ENCODE results near the gene STON1. TPM values are rescaled to one million over a fixed set of nuclear protein-coding genes. Genes with fewer than 3 reads are reported as not detected.

The STON1 gene
- total and polyA plus RNA-seq, 4 donors: 0.90 to 3.8 (median 1.2) TPM

GRCh38 chr2:48566592-48567310 is 36.8 kb downstream of the STON1 start:
- Histone ChIP-seq H3K27me3 (ENCODE audit: control insufficient read depth in 4 of 4, insufficient read depth in 4 of 4, low read length in 3 of 4) (no peaks in the 10 kb centered on the region), H3K9ac (ENCODE audit: low read depth in 1 of 2, low read length in 2 of 2) (no peak overlapping the region), H3K9me3 (ENCODE audit: control insufficient read depth in 4 of 4, low read length in 3 of 4) (no peaks in the 10 kb centered on the region), H3K36me3 (ENCODE audit: control insufficient read depth in 4 of 4, insufficient read depth in 3 of 4, low read depth in 1 of 4, low read length in 3 of 4) (no peaks in the 10 kb centered on the region), H3K4me3 (ENCODE audit: low read depth in 1 of 3, low read length in 3 of 3) (no peak overlapping the region), H3K27ac (ENCODE audit: low read depth in 1 of 2, low read length in 2 of 2) (no peak overlapping the region), H3K4me1 (ENCODE audit: control insufficient read depth in 4 of 4, insufficient read depth in 4 of 4, low read length in 3 of 4) (no peaks in the 10 kb centered on the region)
- DNase-seq (ENCODE audit: low spot score): no peak
- WGBS: 36% methylated on average over 7 of the region's 7 CpGs
- TF ChIP-seq RAD21 (IDR thresholded peaks at IDR 0.05): peak; percentile 8 to 35
- no peak for TF ChIP-seq MAX (IDR thresholded peaks at IDR 0.05)

GRCh38 chr2:48567671-48568070 is 37.7 kb downstream of the STON1 start:
- Histone ChIP-seq H3K9ac (ENCODE audit: low read depth in 1 of 2, low read length in 2 of 2) (no peak overlapping the region), H3K9me3 (ENCODE audit: control insufficient read depth in 4 of 4, low read length in 3 of 4) (no peaks in the 10 kb centered on the region), H3K36me3 (ENCODE audit: control insufficient read depth in 4 of 4, insufficient read depth in 3 of 4, low read depth in 1 of 4, low read length in 3 of 4) (no peaks in the 10 kb centered on the region), H3K27me3 (ENCODE audit: control insufficient read depth in 4 of 4, insufficient read depth in 4 of 4, low read length in 3 of 4) (no peaks in the 10 kb centered on the region), H3K27ac (ENCODE audit: low read depth in 1 of 2, low read length in 2 of 2) (no peak overlapping the region), H3K4me3 (ENCODE audit: low read depth in 1 of 3, low read length in 3 of 3) (no peak overlapping the region), H3K4me1 (ENCODE audit: control insufficient read depth in 4 of 4, insufficient read depth in 4 of 4, low read length in 3 of 4) (no peaks in the 10 kb centered on the region)
- no peak for DNase-seq (ENCODE audit: low spot score)
- TF ChIP-seq HNF4A (conservative IDR thresholded peaks at IDR 0.05): no peak
- WGBS: 91% methylated on average over 4 of the region's 4 CpGs

GRCh38 chr2:48568547-48568946 is 38.6 kb downstream of the STON1 start:
- DNase-seq (ENCODE audit: low spot score): no peak
- H3K27me3 ChIP-seq (ENCODE audit: control insufficient read depth in 4 of 4, insufficient read depth in 4 of 4, low read length in 3 of 4): no peaks in the 10 kb centered on the region
- H3K4me3 ChIP-seq (ENCODE audit: low read depth in 1 of 3, low read length in 3 of 3): no peak overlapping the region
- H3K36me3 ChIP-seq (ENCODE audit: control insufficient read depth in 4 of 4, insufficient read depth in 3 of 4, low read depth in 1 of 4, low read length in 3 of 4): no peaks in the 10 kb centered on the region
- WGBS: 73% methylated on average over 4 of the region's 4 CpGs
- no peak for TF ChIP-seq RAD21 (IDR thresholded peaks at IDR 0.05)
- TF ChIP-seq ATF3 (IDR thresholded peaks at IDR 0.05): no peak
- TF ChIP-seq MAX (IDR thresholded peaks at IDR 0.05): no peak
- H3K9me3 ChIP-seq (ENCODE audit: control insufficient read depth in 4 of 4, low read length in 3 of 4): no peaks in the 10 kb centered on the region
- H3K27ac ChIP-seq (ENCODE audit: low read depth in 1 of 2, low read length in 2 of 2): no peak overlapping the region
- H3K4me1 ChIP-seq (ENCODE audit: control insufficient read depth in 4 of 4, insufficient read depth in 4 of 4, low read length in 3 of 4): no peaks in the 10 kb centered on the region
- H3K9ac ChIP-seq (ENCODE audit: low read depth in 1 of 2, low read length in 2 of 2): no peak overlapping the region

GRCh38 chr2:48569433-48569832 is 39.5 kb downstream of the STON1 start:
- TF ChIP-seq TAF1 (conservative IDR thresholded peaks at IDR 0.05) (no peak), GABPA (IDR thresholded peaks at IDR 0.05 in 1 of 2, conservative IDR thresholded peaks at IDR 0.05 in 1 of 2) (no peak), ATF3 (IDR thresholded peaks at IDR 0.05) (no peak), FOXA2 (IDR thresholded peaks at IDR 0.05) (no peak), ZBTB33 (IDR thresholded peaks at IDR 0.05) (no peak), JUND (IDR thresholded peaks at IDR 0.05) (no peak), RXRA (IDR thresholded peaks at IDR 0.05) (no peak), YY1 (IDR thresholded peaks at IDR 0.05) (no peak), HNF4G (IDR thresholded peaks at IDR 0.05) (no peak), CTCF (IDR thresholded peaks at IDR 0.05; ENCODE audit: low read depth, low read length, missing input control) (no peak), EGR1 (IDR thresholded peaks at IDR 0.05; ENCODE audit: low read depth in 2 of 2) (no peak), SP1 (IDR thresholded peaks at IDR 0.05) (no peak), NR2F2 (IDR thresholded peaks at IDR 0.05) (no peak)
- Histone ChIP-seq H3K36me3 (ENCODE audit: control insufficient read depth in 4 of 4, insufficient read depth in 3 of 4, low read depth in 1 of 4, low read length in 3 of 4) (no peaks in the 10 kb centered on the region), H3K27me3 (ENCODE audit: control insufficient read depth in 4 of 4, insufficient read depth in 4 of 4, low read length in 3 of 4) (no peaks in the 10 kb centered on the region), H3K9ac (ENCODE audit: low read depth in 1 of 2, low read length in 2 of 2) (no peak overlapping the region), H3K27ac (ENCODE audit: low read depth in 1 of 2, low read length in 2 of 2) (no peak overlapping the region), H3K9me3 (ENCODE audit: control insufficient read depth in 4 of 4, low read length in 3 of 4) (no peaks in the 10 kb centered on the region), H3K4me1 (ENCODE audit: control insufficient read depth in 4 of 4, insufficient read depth in 4 of 4, low read length in 3 of 4) (no peaks in the 10 kb centered on the region), H3K4me3 (ENCODE audit: low read depth in 1 of 3, low read length in 3 of 3) (no peak overlapping the region)
- no peak for DNase-seq (ENCODE audit: low spot score)
